Keratinocyte (primary cell): Measurements from ENCODE around the gene UBXN4. TPM values are rescaled to one million over a fixed set of nuclear protein-coding genes. Genes with fewer than 3 reads are reported as not detected.

ENCODE experiments used
- DNase-seq: peaks from one replicate; pipeline ENCODE4 v3.0.0-alpha.2; 2011; ENCODE audit warnings: low read depth, missing footprints, low spot score
- FAIRE-seq: peaks from 2 replicates; lab custom pipeline; 2011; peaks lifted over from hg19 to GRCh38; lab: Jason Lieb, UNC
- H2AFZ ChIP-seq: 2 replicates; pipeline ENCODE4 v1.6.0; 2012; ENCODE audit warnings: low read length, control low read depth, inconsistent platforms; ENCODE audit not compliant: control insufficient read depth
- H3K27ac ChIP-seq: 2 replicates; pipeline ENCODE4 v1.5.1; 2011; ENCODE audit warnings: low read length; ENCODE audit not compliant: control insufficient read depth, insufficient read depth
- H3K27me3 ChIP-seq: 3 replicates; pipeline ENCODE4 v1.6.0; 2011; ENCODE audit warnings: low read length; ENCODE audit not compliant: control insufficient read depth, insufficient read depth; ENCODE audit errors: extremely low read depth
- H3K36me3 ChIP-seq, 2 experiments: 2 replicates in 1 of 2; 3 replicates in 1 of 2; pipeline ENCODE4 v1.5.1; 2011; ENCODE audit warnings: low read length in 2 of 2, mild to moderate bottlenecking in 1 of 2; ENCODE audit not compliant: control insufficient read depth in 2 of 2, insufficient read depth in 2 of 2; ENCODE audit errors: extremely low read depth in 1 of 2
- H3K4me1 ChIP-seq: 3 replicates; pipeline ENCODE4 v1.5.1; 2011; ENCODE audit warnings: low read length; ENCODE audit not compliant: control insufficient read depth, insufficient read depth; ENCODE audit errors: extremely low read depth
- H3K4me2 ChIP-seq: 3 replicates; pipeline ENCODE4 v1.6.0; 2011; ENCODE audit warnings: low read depth, low read length; ENCODE audit not compliant: control insufficient read depth, insufficient read depth; ENCODE audit errors: extremely low read depth
- H3K4me3 ChIP-seq, 3 experiments: fragments of 200-600 bp in 1 of 3; sonication (generic) in 1 of 3; 2 replicates in 2 of 3; 3 replicates in 1 of 3; pipeline ENCODE4 v1.5.1; 2011 to 2016; ENCODE audit warnings: low read length in 3 of 3, mild to moderate bottlenecking in 3 of 3, control low read depth in 2 of 3, inconsistent platforms in 1 of 3, low read depth in 1 of 3, mixed read lengths in 1 of 3, mixed run types in 1 of 3, moderate library complexity in 1 of 3; ENCODE audit not compliant: control insufficient read depth in 2 of 3, insufficient read depth in 2 of 3; ENCODE audit errors: extremely low read depth in 1 of 3
- H3K79me2 ChIP-seq: 2 replicates; pipeline ENCODE4 v1.6.0; 2012; ENCODE audit warnings: low read length; ENCODE audit not compliant: control insufficient read depth, insufficient read depth
- H3K9ac ChIP-seq: 3 replicates; pipeline ENCODE4 v1.6.0; 2011; ENCODE audit warnings: low read length; ENCODE audit not compliant: control insufficient read depth, insufficient read depth; ENCODE audit errors: extremely low read depth
- H3K9me1 ChIP-seq: 3 replicates; pipeline ENCODE4 v1.6.0; 2011; ENCODE audit warnings: low read length; ENCODE audit not compliant: control insufficient read depth, insufficient read depth; ENCODE audit errors: extremely low read depth
- H3K9me3 ChIP-seq: 2 replicates; pipeline ENCODE4 v1.5.1; 2012; ENCODE audit warnings: low read depth, low read length; ENCODE audit not compliant: control insufficient read depth
- H4K20me1 ChIP-seq: 3 replicates; pipeline ENCODE4 v1.6.0; 2011; ENCODE audit warnings: low read length; ENCODE audit not compliant: control insufficient read depth, insufficient read depth; ENCODE audit errors: extremely low read depth
- CTCF ChIP-seq, 3 experiments: IDR thresholded peaks in 1 of 3; conservative IDR thresholded peaks in 1 of 3; optimal IDR thresholded peaks in 1 of 3; 2 replicates in 2 of 3; 3 replicates in 1 of 3; pipeline versions ENCODE3 to v1.5.1; 2011; ENCODE audit warnings: low read length in 3 of 3, mild to moderate bottlenecking in 3 of 3, moderate library complexity in 2 of 3, control low read depth in 1 of 3, inconsistent platforms in 1 of 3; ENCODE audit not compliant: insufficient read depth in 2 of 3; ENCODE audit errors: extremely low read depth in 1 of 3
- EZH2 ChIP-seq: IDR thresholded peaks from one replicate; pipeline ENCODE4 v1.6.1; 2012; ENCODE audit warnings: inconsistent platforms, mild to moderate bottlenecking, low read length, moderate library complexity
- dilution Hi-C: fragments of 300-500 bp; cut with MboI; formaldehyde crosslinking; loops from one replicate; pipeline ENCODE4 v1.7.0; 2020; ENCODE audit warnings: low sequenced_read_pairs; ENCODE audit not compliant: extremely low pct_ligation_motif_present
- polyA plus RNA-seq, 5 experiments: library from polyadenylated mRNA; depleted of rRNA in 3 of 5; stranded (reverse) in 3 of 5; stranded (forward) in 1 of 5; unstranded in 1 of 5; fragments of >200 nt; gene quantifications; 1 replicate in 1 of 5; 2 replicates in 3 of 5; 3 replicates in 1 of 5; pipeline versions ENCODE4 v1.2.1 to v1.2.3, GENCODE V29; 2011 to 2012; ENCODE audit warnings: missing spikeins in 2 of 5, low read depth in 1 of 5, low replicate concordance in 1 of 5

The UBXN4 gene
- polyA plus RNA-seq, 1 donor (not counting 4 experiments of a cell fraction or from before 2014, with no cell fraction given) = 92.2 TPM

GRCh38 chr2:135736546-135736945 lies 5.1 kb upstream of the UBXN4 start:
- Histone ChIP-seq H3K4me2 (no peak overlapping the region), H4K20me1 (no peaks in the 10 kb centered on the region), H3K36me3 (no peaks in the 10 kb centered on the region), H3K9me3 (no peaks in the 10 kb centered on the region), H3K27ac (no peak overlapping the region), H3K4me1 (no peaks in the 10 kb centered on the region), H3K4me3 (no peak overlapping the region), H3K9me1 (no peaks in the 10 kb centered on the region), H3K79me2 (no peaks in the 10 kb centered on the region), H3K27me3 (no peaks in the 10 kb centered on the region), H2AFZ (no peak overlapping the region), H3K9ac (no peak overlapping the region)
- dilution Hi-C loops = no loop called here
- TF ChIP-seq EZH2 (no peak), CTCF (optimal IDR thresholded peaks at IDR 0.05 in 1 of 3, IDR thresholded peaks at IDR 0.05 in 1 of 3, conservative IDR thresholded peaks at IDR 0.05 in 1 of 3; ENCODE audit: extremely low read depth in 1 of 3, insufficient read depth in 2 of 3, low read length in 3 of 3) (no peak)
- DNase-seq (no peak), FAIRE-seq (no peak)

GRCh38 chr2:135740206-135740605 lies 1.4 kb upstream of the UBXN4 start:
- Histone ChIP-seq H3K27ac (no peak overlapping the region), H3K9me1 (no peaks in the 10 kb centered on the region), H3K4me2 (no peak overlapping the region), H3K36me3 (no peaks in the 10 kb centered on the region), H2AFZ (no peak overlapping the region), H3K79me2 (peaks cover 32% of the 10 kb centered on the region), H3K9me3 (no peaks in the 10 kb centered on the region), H3K4me3 (no peak overlapping the region), H3K4me1 (peaks cover 19% of the 10 kb centered on the region), H3K9ac (no peak overlapping the region), H3K27me3 (no peaks in the 10 kb centered on the region), H4K20me1 (no peaks in the 10 kb centered on the region)
- no peak for TF ChIP-seq EZH2
- TF ChIP-seq CTCF (optimal IDR thresholded peaks at IDR 0.05 in 1 of 3, IDR thresholded peaks at IDR 0.05 in 1 of 3, conservative IDR thresholded peaks at IDR 0.05 in 1 of 3; ENCODE audit: extremely low read depth in 1 of 3, insufficient read depth in 2 of 3, low read length in 3 of 3) = no peak
- DNase-seq (no peak), FAIRE-seq (no peak)
- dilution Hi-C loops = no loop called here
